ENCODE data around the gene FTSJ1.

GRCh38 chrX:48491809-48492208, 15.8 kb downstream of the FTSJ1 start:
- TF ChIP-seq POLR2A (IDR thresholded peaks at IDR 0.05) = no peak
- TF ChIP-seq, protein P1, sequence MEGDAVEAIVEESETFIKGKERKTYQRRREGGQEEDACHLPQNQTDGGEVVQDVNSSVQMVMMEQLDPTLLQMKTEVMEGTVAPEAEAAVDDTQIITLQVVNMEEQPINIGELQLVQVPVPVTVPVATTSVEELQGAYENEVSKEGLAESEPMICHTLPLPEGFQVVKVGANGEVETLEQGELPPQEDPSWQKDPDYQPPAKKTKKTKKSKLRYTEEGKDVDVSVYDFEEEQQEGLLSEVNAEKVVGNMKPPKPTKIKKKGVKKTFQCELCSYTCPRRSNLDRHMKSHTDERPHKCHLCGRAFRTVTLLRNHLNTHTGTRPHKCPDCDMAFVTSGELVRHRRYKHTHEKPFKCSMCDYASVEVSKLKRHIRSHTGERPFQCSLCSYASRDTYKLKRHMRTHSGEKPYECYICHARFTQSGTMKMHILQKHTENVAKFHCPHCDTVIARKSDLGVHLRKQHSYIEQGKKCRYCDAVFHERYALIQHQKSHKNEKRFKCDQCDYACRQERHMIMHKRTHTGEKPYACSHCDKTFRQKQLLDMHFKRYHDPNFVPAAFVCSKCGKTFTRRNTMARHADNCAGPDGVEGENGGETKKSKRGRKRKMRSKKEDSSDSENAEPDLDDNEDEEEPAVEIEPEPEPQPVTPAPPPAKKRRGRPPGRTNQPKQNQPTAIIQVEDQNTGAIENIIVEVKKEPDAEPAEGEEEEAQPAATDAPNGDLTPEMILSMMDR (IDR thresholded peaks at IDR 0.05) = no peak
